ENCODE measurements around the gene CABLES1. TPM values are rescaled to one million over a fixed set of nuclear protein-coding genes. Genes with fewer than 3 reads are reported as not detected.

CABLES1 gene
- total RNA-seq, 1 donor from 2014 or later, result 12.7 TPM

GRCh38 chr18:23146861-23147469, 11.7 kb downstream of the CABLES1 start:
- Mint-ChIP-seq H3K9me3 (no peaks in the 10 kb centered on the region), H3K4me1 (peaks cover 44% of the 10 kb centered on the region), H3K27ac (no peak overlapping the region), H3K27me3 (ENCODE audit: low read depth) (no peaks in the 10 kb centered on the region), H3K36me3 (no peaks in the 10 kb centered on the region), H3K4me3 (no peak overlapping the region)
- TF ChIP-seq CTCF (IDR thresholded peaks at IDR 0.05; ENCODE audit: unreplicated experiment), result no peak
- no peak for DNase-seq (ENCODE audit: low spot score in 2 of 2, unreplicated experiment in 2 of 2)

- no peak overlapping the region for H3K27ac Mint-ChIP-seq
- no peak for DNase-seq (ENCODE audit: low spot score in 2 of 2, unreplicated experiment in 2 of 2)
- TF ChIP-seq CTCF (IDR thresholded peaks at IDR 0.05; ENCODE audit: unreplicated experiment), result no peak
- H3K36me3 Mint-ChIP-seq, result no peaks in the 10 kb centered on the region
- H3K27me3 Mint-ChIP-seq (ENCODE audit: low read depth), result no peaks in the 10 kb centered on the region
- no peaks in the 10 kb centered on the region for H3K9me3 Mint-ChIP-seq
- no peak overlapping the region for H3K4me3 Mint-ChIP-seq
- peaks cover 31% of the 10 kb centered on the region for H3K4me1 Mint-ChIP-seq
These were observed 13.1 kb downstream of the CABLES1 start for GRCh38 chr18:23148382-23148781.

- TF ChIP-seq CTCF (IDR thresholded peaks at IDR 0.05; ENCODE audit: unreplicated experiment), result no peak
- H3K4me1 Mint-ChIP-seq, result peaks cover 19% of the 10 kb centered on the region
- no peaks in the 10 kb centered on the region for H3K9me3 Mint-ChIP-seq
- no peak for DNase-seq (ENCODE audit: low spot score in 2 of 2, unreplicated experiment in 2 of 2)
- H3K27ac Mint-ChIP-seq, result no peak overlapping the region
- H3K36me3 Mint-ChIP-seq, result no peaks in the 10 kb centered on the region
- no peak overlapping the region for H3K4me3 Mint-ChIP-seq
- no peaks in the 10 kb centered on the region for H3K27me3 Mint-ChIP-seq (ENCODE audit: low read depth)
These were observed 14.3 kb downstream of the CABLES1 start for GRCh38 chr18:23149570-23149969.

GRCh38 chr18:23151414-23152099, 16.3 kb downstream of the CABLES1 start:
- H3K9me3 Mint-ChIP-seq, result no peaks in the 10 kb centered on the region
- no peak for TF ChIP-seq CTCF (IDR thresholded peaks at IDR 0.05; ENCODE audit: unreplicated experiment)
- H3K4me3 Mint-ChIP-seq, result no peak overlapping the region
- H3K4me1 Mint-ChIP-seq, result peaks cover 23% of the 10 kb centered on the region
- no peaks in the 10 kb centered on the region for H3K27me3 Mint-ChIP-seq (ENCODE audit: low read depth)
- H3K36me3 Mint-ChIP-seq, result no peaks in the 10 kb centered on the region
- no peak for DNase-seq (ENCODE audit: low spot score in 2 of 2, unreplicated experiment in 2 of 2)
- H3K27ac Mint-ChIP-seq, result no peak overlapping the region

GRCh38 chr18:23154030-23154429, 18.7 kb downstream of the CABLES1 start:
- no peak overlapping the region for H3K27ac Mint-ChIP-seq
- H3K4me3 Mint-ChIP-seq, result no peak overlapping the region
- no peak for TF ChIP-seq CTCF (IDR thresholded peaks at IDR 0.05; ENCODE audit: unreplicated experiment)
- peaks cover 21% of the 10 kb centered on the region for H3K4me1 Mint-ChIP-seq
- DNase-seq (ENCODE audit: low spot score in 2 of 2, unreplicated experiment in 2 of 2), result no peak
- H3K36me3 Mint-ChIP-seq, result no peaks in the 10 kb centered on the region
- H3K9me3 Mint-ChIP-seq, result no peaks in the 10 kb centered on the region
- H3K27me3 Mint-ChIP-seq (ENCODE audit: low read depth), result no peaks in the 10 kb centered on the region

Data from mesothelial cell of epicardium (in vitro differentiated cells).